ENCODE data around the gene CCDC68.

The CCDC68 gene

DNA sequence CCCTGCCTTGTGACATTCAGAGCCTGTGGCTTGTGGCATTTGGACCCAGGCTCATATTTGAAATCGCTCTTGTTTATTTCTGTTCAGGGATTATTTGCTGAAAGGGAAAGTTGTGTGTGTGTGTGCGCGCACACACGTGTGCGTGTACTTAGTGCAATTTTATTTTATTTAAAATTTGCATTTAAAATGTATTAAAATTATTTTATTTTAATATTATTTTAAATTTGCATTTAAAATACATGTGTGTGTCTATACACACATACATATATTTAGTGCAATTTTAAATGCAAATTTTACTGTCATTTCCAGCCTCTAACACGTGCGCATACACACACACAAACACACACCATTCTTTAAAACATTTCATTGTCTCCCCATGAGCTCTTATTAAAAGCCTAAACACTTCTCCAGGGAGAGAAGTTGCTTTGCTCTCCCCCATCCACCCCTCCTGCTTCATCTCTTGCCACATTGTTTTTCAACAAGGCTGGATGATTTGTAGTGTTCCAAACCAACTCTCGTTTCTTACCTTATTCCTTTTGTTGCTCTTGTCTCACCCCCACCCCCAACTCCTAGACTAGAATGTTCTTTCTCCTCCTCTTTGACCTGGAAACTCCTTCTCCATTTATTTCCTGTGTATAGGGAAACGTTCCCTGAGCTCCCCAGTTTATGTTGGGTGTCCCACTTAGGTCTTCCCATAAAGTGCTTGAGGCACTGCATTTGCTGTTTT, 3.8 kb upstream of the CCDC68 start:
- DNase-seq (ENCODE audit: low read depth, low spot score) = no peak
- H3K4me3 ChIP-seq (ENCODE audit: low read length) = no peak overlapping the region

DNA sequence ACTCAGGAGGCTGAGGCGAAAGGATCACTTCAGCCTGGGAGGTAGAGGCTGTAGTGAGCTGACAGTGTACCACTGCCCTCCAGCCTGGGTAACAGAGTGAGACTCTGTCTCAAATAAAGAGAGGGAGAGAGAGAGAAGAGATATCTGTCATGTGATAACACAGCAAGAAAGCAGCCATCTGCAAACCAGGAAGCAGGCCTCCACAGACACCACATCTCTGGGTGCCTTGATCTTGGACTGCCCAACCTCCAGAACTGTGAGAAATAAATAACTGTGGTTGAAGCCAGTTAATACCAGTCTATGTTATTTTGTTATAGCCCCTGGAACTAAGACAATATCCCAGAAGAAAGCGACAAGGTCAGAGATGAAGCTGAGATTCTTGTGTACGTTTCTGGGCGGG, 2.6 kb upstream of the CCDC68 start:
- H3K4me3 ChIP-seq (ENCODE audit: low read length) = no peak overlapping the region
- no peak for DNase-seq (ENCODE audit: low read depth, low spot score)

DNA sequence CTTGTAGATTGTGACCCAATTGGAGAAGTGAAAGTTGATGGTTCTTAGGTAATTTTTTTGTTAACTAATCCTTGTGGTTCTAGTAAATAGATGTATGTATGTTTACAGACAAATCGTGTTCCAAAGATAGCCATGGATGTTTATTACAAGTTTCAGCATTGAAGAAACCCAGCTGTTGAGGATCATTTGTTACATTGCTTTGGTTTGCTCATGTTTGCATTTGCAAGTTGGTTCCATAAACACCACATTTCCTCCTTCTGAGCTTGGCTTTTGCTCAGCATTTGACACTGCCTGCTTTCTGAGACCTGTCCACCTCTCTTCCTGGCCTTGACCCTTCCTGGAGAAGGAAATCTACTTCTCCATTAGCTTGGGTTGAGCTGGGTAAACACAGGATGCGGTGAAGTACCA, 1.8 kb upstream of the CCDC68 start:
- no peak overlapping the region for H3K4me3 ChIP-seq (ENCODE audit: low read length)
- no peak for DNase-seq (ENCODE audit: low read depth, low spot score)

DNA sequence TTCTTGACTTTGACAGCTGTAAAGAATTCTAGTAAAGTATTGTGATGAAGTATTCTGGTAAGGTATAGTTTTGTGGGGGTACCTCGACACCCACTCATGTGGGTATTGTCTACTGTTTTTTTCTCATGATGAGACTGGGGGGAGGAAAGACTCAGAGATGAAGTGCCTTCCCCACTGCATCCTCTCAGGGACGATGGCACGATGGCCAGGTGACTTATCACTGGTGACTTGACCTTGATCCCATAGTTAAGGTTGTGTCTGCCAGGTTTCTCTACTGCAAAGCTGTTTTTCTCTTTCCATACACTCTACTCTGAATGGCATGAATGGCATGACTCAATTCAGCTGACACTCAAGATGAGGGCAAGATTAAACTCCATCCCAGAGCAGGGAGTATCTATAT, 936 bp upstream of the CCDC68 start:
- no peak overlapping the region for H3K4me3 ChIP-seq (ENCODE audit: low read length)
- DNase-seq (ENCODE audit: low read depth, low spot score) = no peak

DNA sequence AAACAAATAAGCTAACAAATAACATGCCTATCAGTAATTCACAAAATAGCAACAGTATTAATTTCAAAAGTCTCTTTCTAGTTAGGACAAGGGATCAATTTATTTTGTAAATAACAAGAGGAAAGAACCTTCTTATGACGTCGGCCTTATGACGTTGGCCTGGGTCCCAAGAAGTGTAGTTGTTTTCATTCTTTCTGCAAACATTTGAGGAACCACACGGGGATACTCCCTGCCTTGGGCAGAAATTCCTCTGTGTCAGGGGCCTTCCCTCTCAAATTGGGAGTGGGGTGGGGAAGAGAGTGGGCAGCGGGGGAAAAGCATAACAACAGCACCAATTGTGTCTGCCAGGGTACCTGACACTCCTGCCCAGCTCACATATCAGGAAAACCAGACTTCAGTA, 1.3 kb downstream of the CCDC68 start:
- no peak for DNase-seq (ENCODE audit: low read depth, low spot score)
- no peak overlapping the region for H3K4me3 ChIP-seq (ENCODE audit: low read length)

DNA sequence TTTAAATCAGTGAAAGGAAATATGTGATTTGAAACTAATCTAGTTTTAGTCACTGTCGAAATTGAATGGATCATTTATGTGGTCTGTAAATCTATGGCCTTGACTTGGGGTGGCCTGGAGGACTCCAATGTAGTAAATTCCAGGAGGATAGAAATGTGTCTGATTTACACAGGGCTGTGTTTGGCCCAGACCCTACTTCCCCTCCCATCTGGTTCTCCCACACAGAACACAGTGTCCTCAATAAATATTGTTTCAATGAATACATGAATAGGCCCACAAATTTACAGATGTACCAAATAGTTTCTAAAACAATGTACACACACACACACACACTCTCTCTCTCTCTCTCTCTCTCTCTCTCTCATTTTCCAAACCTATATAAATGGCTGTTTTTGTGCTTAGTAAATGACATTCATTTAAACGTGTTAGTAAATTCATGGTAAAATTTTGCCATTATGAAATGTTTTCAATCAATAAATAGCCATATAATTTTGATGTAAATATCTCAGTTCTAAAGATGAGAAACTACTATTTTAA, 1.9 kb downstream of the CCDC68 start:
- DNase-seq (ENCODE audit: low read depth, low spot score) = no peak
- no peak overlapping the region for H3K4me3 ChIP-seq (ENCODE audit: low read length)

DNA sequence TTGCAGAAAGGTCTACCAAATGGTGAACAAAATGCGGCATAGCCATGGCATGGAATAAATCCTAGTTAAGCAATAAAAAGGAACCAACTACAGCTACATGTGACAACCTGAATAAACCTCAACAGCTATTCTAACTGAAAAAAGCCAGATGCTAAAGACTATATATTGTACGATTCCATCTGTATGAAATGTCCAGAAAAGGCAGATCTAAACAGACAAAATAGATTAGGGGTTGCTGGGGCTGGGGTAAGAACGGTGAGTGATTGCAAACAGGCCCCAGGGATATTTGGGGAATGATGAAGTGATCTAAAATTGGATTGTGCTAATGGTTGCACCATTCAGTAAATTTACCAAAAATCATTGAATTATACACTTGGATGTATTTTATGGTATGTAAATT, 2.8 kb downstream of the CCDC68 start:
- no peak overlapping the region for H3K4me3 ChIP-seq (ENCODE audit: low read length)
- no peak for DNase-seq (ENCODE audit: low read depth, low spot score)

DNA sequence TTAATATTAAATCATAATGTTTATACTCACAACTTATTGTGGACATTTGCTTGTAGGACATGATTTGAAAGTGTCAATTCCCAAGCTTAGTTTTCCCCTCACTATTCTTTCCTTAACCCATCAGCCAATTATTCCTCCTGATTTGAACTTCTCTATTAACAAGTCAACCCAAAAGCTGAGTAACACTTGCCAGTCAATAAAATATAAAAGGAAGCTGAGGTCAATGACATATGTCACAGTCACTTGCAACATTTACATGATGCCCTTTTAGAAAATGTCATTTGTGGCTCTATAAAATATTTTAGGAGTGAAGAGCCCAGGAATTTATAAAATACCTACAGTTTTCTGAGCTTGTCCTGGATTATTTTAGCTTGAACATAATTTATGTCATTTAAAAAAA, 7.2 kb downstream of the CCDC68 start:
- H3K4me3 ChIP-seq (ENCODE audit: low read length) = no peak overlapping the region
- DNase-seq (ENCODE audit: low read depth, low spot score) = no peak

DNA sequence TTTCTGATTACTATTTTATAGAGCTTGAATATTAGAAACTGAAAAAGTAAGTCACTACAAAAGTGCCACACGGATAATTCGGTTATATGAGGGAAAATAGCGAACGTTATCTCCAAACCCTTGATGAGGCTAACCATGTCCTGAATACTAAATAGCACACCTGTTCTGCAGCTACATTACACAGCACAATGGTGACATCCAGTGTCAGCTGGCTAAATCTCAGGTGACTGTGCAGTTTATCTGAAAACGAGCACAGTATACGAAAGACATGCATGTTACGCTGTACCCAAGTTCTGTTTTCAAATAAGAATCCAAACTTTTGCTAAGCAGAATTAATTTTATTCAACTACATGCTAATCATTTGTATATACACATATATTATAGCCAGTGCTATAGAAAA, 9.0 kb downstream of the CCDC68 start:
- H3K4me3 ChIP-seq (ENCODE audit: low read length) = no peak overlapping the region

DNA sequence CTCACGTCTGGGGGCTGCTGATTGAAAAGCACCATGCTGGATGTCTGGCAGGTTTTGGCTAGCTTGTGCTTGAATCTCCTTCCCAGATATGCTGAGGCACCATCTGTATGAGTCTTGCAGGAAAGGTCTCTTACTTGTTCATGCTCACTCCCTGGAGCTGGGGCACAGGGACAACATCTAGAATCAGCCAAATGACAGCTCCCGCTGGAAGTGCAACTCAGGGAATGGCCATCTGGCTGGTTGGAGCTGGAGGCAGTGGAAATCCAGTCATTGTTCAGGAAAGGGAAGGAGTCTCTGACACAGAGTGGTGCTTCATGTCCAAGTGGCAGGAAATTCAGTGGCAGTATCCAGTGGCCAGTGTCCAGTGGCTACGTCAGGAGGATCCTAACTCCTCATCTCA, 9.7 kb downstream of the CCDC68 start:
- no peak overlapping the region for H3K4me3 ChIP-seq (ENCODE audit: low read length)
- no peak for DNase-seq (ENCODE audit: low read depth, low spot score)

More for the DNA sequence above, 9.0 kb downstream of the CCDC68 start:
- DNase-seq (ENCODE audit: low read depth, low spot score) = no peak

DNA sequence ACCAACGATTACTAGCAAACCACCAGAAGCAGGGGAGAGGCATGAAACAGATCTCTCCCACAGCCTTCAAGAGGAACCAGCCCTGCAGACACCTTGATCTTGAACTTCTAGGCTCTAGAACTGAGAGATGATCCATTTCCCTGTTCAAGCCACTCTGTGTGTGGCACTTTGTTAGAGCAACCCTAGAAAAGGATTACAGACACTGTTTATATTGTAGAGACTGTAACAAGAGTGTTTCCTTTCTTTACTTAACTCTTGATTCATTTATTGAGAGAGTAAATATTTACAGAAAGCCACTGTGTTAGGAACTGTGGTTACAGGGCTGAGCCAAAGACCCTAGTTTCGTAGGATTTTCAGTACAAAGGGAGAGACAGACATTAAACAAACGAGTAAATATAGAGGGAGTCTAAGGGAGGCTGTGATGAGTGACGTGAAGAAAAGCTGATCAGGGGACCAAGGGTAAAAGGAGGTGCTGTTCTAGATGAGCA, 10.9 kb downstream of the CCDC68 start:
- no peak for DNase-seq (ENCODE audit: low read depth, low spot score)
- no peak overlapping the region for H3K4me3 ChIP-seq (ENCODE audit: low read length)

DNA sequence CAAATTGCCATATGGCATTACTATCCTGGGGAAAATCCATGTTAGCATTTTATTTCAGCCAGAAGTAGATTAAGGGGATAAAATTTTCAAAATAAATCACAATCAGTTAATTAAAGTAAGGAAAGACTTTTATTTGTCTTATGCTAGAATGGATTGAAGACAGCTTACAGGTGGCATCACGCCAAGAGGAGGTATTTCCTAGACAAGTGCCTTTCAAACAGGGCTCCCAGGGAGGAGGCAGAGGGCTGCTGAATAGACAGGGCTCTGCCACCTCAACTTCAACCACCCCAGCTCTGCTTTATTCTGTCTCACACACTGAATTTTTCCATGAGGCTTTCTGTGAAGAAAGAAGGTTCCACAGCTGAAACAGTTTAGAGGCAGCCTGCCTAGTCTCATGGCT, 12.2 kb downstream of the CCDC68 start:
- no peak overlapping the region for H3K4me3 ChIP-seq (ENCODE audit: low read length)
- DNase-seq (ENCODE audit: low read depth, low spot score) = no peak

DNA sequence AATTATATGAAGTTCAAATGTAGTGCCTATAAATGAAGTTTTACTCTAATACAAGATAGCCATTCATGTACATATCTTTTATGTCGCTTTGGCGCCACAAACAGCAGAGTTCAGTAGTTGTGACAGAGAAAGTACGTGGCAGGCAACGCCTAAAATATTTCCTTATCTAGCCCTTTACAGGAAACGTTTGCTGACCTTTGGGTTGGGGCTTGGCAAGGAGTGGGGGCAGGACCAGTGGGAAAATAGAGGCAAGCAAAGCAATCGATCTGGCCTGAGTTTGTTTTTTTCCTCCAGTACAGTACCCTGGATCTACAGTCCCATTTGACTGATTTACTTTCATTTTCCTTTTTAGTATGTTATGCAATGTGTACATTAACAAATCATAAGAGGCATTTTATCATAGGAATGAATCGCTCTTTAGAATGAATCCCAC, 13.1 kb downstream of the CCDC68 start:
- peak overlapping the region; percentile 32 for H3K4me3 ChIP-seq (ENCODE audit: low read length)
- DNase-seq (ENCODE audit: low read depth, low spot score) = no peak

DNA sequence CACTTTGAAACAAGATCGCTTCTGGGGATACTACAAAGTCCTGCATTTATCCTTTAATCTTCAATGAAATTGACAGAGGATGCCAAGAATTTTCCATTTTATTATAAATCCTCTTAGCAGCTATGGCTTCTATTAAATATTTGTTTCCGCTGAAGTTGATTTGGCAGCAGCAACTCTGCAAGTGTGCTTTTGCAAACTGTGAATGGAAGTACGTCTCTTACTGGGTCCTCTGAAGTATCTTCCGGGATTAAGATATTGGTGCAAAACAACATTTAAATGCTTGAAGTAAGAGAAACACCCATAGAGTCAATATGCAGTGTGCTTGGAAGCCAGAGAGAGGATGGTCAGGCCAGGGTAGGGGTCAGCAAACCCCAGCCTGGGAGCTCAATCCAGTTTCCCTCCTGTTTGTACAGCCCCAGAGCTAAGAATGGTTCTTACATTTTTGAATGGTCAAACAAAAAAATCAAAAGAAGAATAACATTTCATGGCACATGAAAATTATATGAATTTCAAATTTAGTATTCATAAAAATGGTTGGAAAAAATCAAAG, 13.6 kb downstream of the CCDC68 start:
- no peak overlapping the region for H3K4me3 ChIP-seq (ENCODE audit: low read length)
- DNase-seq (ENCODE audit: low read depth, low spot score) = no peak

DNA sequence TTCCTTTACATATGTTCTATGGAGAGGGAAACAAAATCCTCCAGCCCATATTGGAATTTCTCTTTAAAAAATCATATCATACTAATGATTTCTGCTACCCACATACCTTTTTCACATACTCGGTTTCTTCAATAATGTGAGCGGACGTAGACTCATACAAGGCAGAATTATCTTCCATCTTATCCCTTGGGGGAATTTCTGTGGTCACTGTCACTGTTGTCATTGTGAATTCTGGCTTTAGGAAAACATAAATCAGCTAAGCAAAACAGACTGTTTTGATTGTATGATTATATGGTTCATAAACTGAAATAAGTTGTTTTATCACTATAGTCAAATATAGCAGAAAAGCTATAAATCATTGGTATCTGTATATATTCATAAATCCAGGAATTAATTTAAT, 16.7 kb downstream of the CCDC68 start:
- DNase-seq (ENCODE audit: low read depth, low spot score) = no peak

DNA sequence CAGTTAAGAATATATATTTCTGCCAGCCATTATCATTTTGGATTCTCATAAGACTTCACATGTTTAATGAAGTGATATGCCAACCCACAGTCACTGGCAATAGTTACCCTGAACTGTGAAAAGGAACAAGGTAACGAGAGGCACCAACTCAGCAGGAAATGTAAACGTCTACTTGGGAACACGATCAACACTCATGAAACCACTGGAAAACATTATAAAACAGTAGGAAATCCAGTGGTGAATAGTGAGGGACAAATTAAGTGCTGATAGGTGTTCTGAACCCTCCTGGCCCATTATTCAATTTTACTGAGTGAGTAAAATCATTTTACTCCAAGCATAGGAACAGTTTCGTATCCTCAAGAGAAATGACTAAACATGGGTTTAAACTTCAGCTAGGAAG, 17.1 kb downstream of the CCDC68 start:
- DNase-seq (ENCODE audit: low read depth, low spot score) = no peak
- no peak overlapping the region for H3K4me3 ChIP-seq (ENCODE audit: low read length)

More for the DNA sequence above, 16.7 kb downstream of the CCDC68 start:
- no peak overlapping the region for H3K4me3 ChIP-seq (ENCODE audit: low read length)

DNA sequence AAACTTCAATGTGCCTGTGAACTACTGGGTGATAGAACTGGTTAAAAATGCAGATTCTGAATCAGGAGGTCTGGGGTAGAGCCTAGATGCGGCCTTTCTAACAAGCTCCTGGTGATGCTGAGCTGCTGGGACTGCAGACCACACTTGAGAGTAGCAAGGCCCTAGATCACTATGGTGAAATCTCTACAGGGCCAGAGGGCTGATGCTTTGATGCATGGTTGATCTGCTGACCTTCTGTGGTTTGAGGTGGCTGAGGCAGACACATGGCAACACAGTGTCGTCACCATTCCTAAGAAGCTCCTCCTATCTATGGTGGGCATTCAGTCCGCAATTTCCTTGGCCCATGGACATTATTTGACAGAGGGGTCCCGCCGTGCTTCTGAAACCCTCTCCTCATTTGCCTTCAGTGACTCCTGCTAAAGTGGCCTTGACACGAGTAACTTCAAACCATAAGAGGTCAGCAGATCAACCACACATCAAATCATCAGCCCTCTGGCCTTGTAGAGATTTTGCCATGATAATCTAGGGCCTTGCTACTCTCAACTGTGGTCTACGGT, 19.8 kb downstream of the CCDC68 start:
- DNase-seq (ENCODE audit: low read depth, low spot score) = no peak
- H3K4me3 ChIP-seq (ENCODE audit: low read length) = no peak overlapping the region

DNA sequence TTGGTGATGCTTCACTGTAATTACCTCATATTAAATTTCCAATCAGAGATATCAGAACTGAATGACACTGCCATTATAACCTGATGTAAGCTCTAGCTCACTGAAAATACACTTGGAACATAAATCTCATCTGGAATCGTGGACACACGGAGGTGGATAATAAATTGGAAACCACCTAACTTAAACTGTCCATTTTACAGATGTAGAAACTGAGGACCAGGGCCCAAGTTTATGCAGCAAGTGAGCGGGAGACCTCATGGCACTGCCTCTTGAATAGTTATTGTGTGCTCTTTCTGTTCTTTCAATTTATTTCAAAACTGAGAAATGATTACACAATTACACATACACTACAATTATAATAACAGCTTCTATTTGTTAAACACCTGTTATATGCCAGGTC, 20.8 kb downstream of the CCDC68 start:
- H3K4me3 ChIP-seq (ENCODE audit: low read length) = no peak overlapping the region
- DNase-seq (ENCODE audit: low read depth, low spot score) = no peak

DNA sequence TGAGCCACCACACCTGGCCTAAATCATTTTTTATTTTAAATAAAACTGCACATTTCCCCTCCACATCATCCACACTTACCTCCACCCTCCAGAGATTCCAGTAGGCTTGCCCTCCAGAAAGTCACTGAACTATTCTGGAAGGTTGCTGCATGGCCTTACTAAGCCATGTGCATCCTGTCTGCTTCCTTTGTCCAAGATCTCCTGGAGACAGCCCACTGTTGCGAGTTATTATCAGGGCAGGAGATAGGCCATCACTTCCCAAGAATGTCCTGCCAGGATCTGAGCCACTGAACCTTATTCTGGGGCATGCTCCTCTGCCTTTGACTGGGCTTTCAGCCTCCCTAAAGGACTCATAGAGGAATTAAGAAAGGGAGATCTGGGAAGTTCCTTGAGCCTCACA, 26.8 kb downstream of the CCDC68 start:
- DNase-seq (ENCODE audit: low read depth, low spot score) = no peak
- H3K4me3 ChIP-seq (ENCODE audit: low read length) = no peak overlapping the region

DNA sequence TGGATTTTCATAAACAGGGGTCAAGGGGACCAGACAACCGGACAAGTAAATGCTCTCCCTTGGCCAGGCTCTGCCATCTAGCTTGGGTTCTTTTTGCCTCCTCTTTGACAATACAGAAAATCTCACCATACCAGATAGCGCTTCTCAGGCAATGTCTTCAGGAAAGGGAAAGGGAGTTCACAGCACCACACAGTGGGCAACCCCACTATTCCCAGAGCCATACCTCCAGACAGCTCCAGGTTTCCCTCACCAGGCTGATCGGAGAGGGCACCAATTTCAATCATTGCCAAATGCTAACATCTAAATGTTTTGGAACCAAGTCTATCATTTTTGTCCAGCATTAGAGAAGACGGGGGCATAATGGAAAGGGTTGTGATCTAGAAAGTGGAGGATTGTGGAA, 28.1 kb downstream of the CCDC68 start:
- DNase-seq (ENCODE audit: low read depth, low spot score) = no peak
- H3K4me3 ChIP-seq (ENCODE audit: low read length) = no peak overlapping the region

DNA sequence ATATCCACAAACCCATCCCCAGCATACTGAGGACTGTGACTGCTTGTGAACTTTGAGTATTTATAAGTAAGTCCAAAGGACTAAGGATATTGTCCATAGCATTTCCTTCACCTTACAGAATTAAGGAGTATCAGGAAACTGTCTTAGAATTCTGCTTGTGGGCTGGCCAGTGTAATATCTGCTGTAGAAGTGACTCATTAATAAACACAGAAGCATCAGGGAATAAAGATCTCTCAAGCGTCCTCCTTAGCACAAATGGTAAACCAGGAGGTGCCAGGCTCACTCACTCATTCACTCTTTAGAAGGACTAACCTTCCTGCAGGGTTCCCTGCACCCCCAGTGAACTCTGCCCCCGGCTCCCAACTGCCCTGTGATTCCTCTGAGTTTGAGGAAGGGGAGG, 31.0 kb downstream of the CCDC68 start:
- no peak overlapping the region for H3K4me3 ChIP-seq (ENCODE audit: low read length)
- DNase-seq (ENCODE audit: low read depth, low spot score) = no peak
